CD4-positive, alpha-beta T cell treated with Interferon alpha-2 for 1 hour (primary cell): ENCODE results near the gene ZNF569.
"Not testable (repeated sequence)": the region's sequence is repeated elsewhere in the genome, so short reads cannot be mapped to it uniquely, and the experiment has no call there.

Experiments used
- DNase-seq, 2 donors: peaks; one replicate each; pipeline ENCODE4 v3.0.0-alpha.2; 2020 to 2022

ZNF569 gene

GRCh38 chr19:37391399-37391798 is 75.8 kb downstream of the ZNF569 start:
- DNase-seq, result not testable (repeated sequence)

- no peak for DNase-seq
Observed at GRCh38 chr19:37389234-37389633, 78.0 kb downstream of the ZNF569 start.

GRCh38 chr19:37370880-37371661 is 96.2 kb downstream of the ZNF569 start, which contains the start of gene ZNF527:
ZNF527 (plus strand) TSS chr19:37371099; CDS start chr19:37374199, 3,100 bp downstream.
- DNase-seq, result peak; percentile 96 to 98

GRCh38 chr19:37370386-37370879 is 96.8 kb downstream of the ZNF569 start:
- not testable (repeated sequence) for DNase-seq

GRCh38 chr19:37362733-37363132 is 104.5 kb downstream of the ZNF569 start:
- no peak for DNase-seq

- no peak for DNase-seq
Observed at GRCh38 chr19:37361994-37362393, 105.2 kb downstream of the ZNF569 start.
